Nucleus accumbens (tissue), 56 donors: Measurements from ENCODE around the gene CACNA1B.
A peak's percentile ranks its signal among the peaks of the same experiment; 100 is the strongest.

ENCODE experiments used
- DNase-seq, 56 donors: peaks; one replicate each; lab custom pipeline; 2025; lab: John Stamatoyannopoulos, UW

CACNA1B gene

DNA sequence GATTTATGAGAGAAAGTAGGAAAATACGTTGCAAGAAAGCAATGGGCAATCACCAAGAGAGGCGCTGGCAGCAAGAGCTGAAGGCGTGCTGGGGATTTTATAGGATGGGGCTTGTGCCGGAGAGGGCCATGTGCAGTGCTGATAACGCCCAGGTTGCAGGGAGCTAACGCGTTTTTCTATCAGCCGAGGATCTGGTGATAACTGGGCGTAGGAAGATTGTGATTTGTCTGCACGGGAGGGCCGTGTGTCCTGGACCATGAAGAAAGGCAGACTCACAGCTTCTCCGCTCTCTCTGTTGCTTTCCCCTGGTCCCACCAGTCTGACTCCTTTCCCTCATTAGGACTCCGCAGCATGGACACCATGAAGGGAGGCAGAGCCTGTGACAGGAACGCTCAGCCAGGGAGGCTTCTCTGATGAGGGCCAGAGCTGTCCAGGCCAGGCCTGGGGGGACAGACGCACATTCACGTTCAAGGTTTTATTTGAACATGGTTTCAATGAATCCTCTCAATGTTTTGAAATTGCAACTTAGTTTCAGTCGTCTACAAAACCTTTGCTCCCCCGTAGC, 11.9 kb upstream of the CACNA1B start:
- no peak for DNase-seq

DNA sequence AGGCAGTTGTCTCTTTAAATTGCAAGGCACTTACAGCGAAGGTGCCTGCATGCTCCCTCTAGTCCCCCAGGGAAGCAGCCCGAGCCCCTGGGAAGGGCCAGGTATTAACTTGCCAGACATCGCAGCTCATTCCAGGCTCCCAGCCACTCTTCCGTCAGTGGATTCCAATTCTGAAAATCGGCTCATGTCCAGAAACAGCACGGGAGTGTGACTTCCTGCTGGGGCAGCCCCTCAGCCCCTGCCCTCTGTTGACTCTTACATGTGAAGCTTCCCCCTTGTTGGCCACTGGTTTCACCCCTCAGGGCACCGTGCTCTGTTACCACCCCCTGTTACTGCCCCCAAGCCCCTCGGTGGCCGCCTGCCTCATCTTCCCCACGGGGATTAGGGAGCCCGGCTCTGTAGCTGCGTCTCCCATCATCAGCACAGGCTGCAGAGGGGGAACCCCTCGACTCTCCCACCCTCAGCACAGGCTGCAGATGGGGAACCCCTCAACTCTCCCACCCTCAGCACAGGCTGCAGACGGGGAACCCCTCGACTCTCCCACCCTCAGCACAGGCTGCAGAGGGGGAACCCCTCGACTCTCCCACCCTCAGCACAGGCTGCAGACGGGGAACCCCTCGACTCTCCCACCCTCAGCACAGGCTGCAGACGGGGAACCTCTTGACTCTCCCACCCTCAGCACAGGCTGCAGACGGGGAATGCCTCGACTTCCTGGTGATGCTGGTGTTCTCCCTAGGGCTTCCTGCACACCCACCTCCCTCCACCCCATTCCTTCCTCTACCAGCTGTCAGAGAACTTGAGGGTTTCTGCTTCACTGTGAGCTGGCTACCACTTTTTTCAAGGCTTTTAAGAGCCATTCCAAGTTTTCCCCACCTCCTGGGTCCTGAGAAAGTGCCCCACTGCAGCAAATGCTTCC, 11.1 kb upstream of the CACNA1B start:
- no peak for DNase-seq

GRCh38 chr9:137870432-137870831, 7.2 kb upstream of the CACNA1B start:
- no peak for DNase-seq

- no peak for DNase-seq
These were observed 5.3 kb upstream of the CACNA1B start for GRCh38 chr9:137872296-137872695.

GRCh38 chr9:137873408-137873807, 4.2 kb upstream of the CACNA1B start:
- DNase-seq = no peak

DNA sequence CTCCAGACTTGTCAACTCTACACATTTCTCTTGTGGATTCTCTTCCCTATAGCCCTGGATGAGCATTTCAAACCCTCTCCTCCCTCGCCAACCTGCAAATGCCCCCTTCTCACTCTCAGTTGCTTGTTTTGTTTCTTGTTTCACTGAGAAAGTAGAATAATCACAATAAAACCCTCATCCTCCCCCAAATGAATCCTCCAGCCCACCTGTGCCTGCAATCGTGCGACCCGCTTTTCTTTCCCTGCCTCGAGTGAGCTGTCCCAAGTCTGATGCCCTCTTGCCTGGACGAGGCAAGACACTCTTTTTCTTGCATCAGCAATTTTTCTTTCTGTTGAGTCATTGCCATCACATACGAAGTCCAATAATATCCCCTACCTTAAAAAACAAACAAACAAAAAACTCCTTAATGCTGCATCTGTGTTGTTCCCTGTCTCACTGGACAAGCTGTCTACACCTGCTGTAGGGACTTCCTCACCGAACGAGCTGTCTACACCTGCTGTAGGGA, 3.7 kb upstream of the CACNA1B start:
- no peak for DNase-seq

GRCh38 chr9:137875354-137875753, 2.2 kb upstream of the CACNA1B start:
- DNase-seq = no peak

DNA sequence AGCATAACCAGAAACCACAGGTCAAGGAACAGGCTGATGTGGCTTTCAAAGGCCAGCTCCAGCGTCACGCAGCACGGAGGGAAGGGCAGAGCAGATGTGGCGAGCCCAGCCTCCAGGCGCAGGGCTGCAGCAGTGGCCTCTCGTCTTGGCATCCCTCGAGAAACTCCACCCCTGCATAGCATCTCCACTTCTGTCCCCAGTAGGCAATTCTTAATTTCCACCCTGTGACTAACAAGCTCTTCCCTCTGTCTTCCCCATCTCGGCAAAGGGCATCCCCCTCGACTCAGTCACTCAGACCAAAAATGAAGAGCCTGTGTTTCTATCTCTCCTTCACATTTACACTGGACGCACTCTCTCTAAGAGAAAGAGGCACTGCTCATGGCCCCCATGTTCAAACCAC, 1.7 kb upstream of the CACNA1B start:
- DNase-seq = no peak

GRCh38 chr9:137876269-137876668, 1.3 kb upstream of the CACNA1B start:
- DNase-seq = no peak

- DNase-seq = no peak
These were observed 698 bp upstream of the CACNA1B start for GRCh38 chr9:137876781-137877386.

DNA sequence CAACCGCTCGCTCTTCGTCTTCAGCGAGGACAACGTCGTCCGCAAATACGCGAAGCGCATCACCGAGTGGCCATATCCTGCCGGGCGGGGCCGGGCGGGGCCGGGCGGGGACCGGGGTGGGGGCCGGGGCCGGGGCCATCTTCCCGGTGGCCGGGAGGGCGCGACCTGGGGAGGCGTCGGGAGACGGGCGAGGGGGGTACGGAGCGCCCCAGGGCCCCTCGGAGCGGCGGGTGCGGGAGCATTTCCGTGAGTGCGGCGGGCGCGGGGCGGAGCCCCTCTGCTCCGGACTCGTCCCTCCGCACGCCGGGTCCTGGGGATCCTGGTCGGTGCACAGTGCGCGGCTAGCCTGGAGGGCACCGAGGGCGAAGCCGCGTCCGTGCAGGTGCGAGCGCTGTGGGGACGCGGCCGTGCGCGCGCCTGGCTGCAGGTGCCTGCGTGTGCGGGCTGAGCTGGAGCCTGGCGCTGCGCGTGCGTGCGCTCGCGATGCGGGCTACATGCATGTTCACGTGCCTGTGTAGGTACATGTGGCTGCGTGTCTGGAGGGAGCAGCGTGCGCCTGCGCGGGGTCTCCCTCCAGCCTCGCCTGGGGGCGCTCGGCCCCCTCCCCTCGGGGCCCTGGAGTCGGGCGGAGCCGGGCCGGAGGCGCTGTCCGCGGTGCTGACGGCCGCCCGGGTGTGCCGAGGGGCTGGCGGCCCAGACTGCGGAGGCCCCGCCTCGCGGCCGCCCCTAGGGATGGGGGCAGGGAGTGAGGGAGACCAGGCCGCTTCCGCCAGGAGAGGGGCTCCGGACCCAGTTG, 762 bp downstream of the CACNA1B start:
- DNase-seq = peak in 13 of 56 donors; percentile 3 to 64 (median 39)

- no peak for DNase-seq
These were observed 1.5 kb downstream of the CACNA1B start for GRCh38 chr9:137879052-137879451.

GRCh38 chr9:137879566-137880150, 2.1 kb downstream of the CACNA1B start:
- DNase-seq = no peak

DNA sequence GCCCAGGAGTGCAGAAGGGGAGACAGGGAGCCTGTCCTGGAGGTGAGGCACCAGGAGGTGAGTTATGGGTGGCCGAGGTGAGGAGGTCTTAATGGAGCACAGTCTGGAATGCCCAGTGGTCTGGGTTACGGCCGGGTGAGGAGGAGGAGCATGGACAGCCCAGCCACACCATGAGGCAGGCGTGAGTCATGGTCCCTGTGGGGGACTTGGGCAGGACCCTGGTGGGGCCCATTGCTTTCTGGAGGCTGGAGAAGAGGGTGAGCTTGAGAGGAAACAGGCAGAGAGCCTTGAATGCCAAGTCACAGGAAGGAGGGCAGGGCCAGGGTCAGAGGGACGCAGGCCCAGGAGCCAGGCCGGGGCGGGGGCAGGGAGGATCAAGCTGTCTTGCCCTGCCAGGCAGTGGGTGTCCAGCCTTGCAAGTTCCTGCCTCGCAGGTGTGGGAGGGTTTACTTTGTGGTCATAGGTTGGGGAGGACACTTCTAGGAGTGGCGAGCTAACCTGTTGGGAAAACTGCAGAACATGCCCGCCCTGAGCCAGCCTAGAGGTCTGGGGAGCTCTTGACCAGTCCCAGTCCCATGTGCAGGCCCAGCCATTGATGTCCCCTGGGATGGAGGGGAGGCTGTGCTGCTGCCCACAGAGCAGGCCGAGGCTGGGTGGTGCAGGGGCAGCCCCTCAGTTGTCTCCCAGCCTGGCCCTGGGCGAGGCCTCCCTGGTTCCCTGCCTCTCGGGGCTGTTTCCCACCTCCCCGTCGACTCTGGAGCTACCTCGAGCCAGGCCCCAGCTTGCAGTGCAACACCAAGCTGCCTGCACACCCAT, 2.8 kb downstream of the CACNA1B start:
- no peak for DNase-seq

GRCh38 chr9:137880976-137881530, 3.5 kb downstream of the CACNA1B start:
- no peak for DNase-seq

GRCh38 chr9:137881591-137882505, 4.3 kb downstream of the CACNA1B start:
- DNase-seq = no peak

DNA sequence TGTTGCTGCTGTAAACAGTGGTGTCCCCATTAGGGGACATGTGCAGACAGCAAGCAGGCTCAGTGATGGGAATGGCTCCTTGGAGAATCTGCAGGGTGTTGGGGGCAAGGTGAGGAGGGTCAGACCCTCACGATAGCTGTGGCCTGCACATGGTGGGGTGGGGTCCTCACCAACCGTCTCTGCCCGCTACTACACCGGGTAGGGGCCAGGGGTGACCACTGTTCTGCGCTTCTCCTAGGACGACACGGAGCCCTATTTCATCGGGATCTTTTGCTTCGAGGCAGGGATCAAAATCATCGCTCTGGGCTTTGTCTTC, 4.9 kb downstream of the CACNA1B start:
- DNase-seq = no peak

GRCh38 chr9:137883977-137884376, 6.4 kb downstream of the CACNA1B start:
- DNase-seq = peak in 1 of 56 donors; percentile 20
